Stimulated activated naive B cell treated with anti-CD40 and anti-IgM and Interleukin-4, amounts not matched to agents 10 μg/mL and 1 μg/mL and 100 μg/mL, for 72 hours (primary cell): Measurements from ENCODE around the gene TRIM31.

ENCODE experiments used
- ATAC-seq, 2 donors: fragments of 150-1000 bp; cut with Tn5 transposase; replicated peaks; 2 replicates each; pipeline ENCODE4 v1.10.0; 2021; ENCODE audit warnings: moderate library complexity in 1 of 2
- DNase-seq: peaks from one replicate; pipeline ENCODE4 v3.0.0; 2021
- H3K27ac Mint-ChIP-seq: one replicate; pipeline ENCODE4 v1.8.0; 2022; ENCODE audit warnings: mild to moderate bottlenecking, mixed read lengths
- H3K27me3 Mint-ChIP-seq, 2 donors: one replicate each; pipeline ENCODE4 v1.8.0; 2022; ENCODE audit warnings: mixed read lengths in 2 of 2
- H3K36me3 Mint-ChIP-seq, 2 donors: one replicate each; pipeline ENCODE4 v1.8.0; 2022; ENCODE audit warnings: mixed read lengths in 2 of 2, mild to moderate bottlenecking in 1 of 2
- H3K4me1 Mint-ChIP-seq, 2 donors: one replicate each; pipeline ENCODE4 v1.8.0; 2022; ENCODE audit warnings: mixed read lengths in 2 of 2, mild to moderate bottlenecking in 1 of 2
- H3K4me3 Mint-ChIP-seq, 2 donors: one replicate each; pipeline ENCODE4 v1.8.0; 2022; ENCODE audit warnings: mild to moderate bottlenecking in 2 of 2, mixed read lengths in 2 of 2, moderate library complexity in 1 of 2
- H3K9me3 Mint-ChIP-seq, 2 donors: one replicate each; pipeline ENCODE4 v1.8.0; 2022; ENCODE audit warnings: mixed read lengths in 2 of 2, mild to moderate bottlenecking in 1 of 2

The TRIM31 gene

GRCh38 chr6:30112402-30112994, 392 bp downstream of the TRIM31 start:
- Mint-ChIP-seq H3K9me3 (no peaks in the 10 kb centered on the region), H3K36me3 (no peaks in the 10 kb centered on the region), H3K27me3 (peaks cover 38 to 39% of the 10 kb centered on the region in 2 donors), H3K27ac (no peak overlapping the region), H3K4me1 (peaks cover 13 to 32% of the 10 kb centered on the region in 2 donors), H3K4me3 (peak overlapping the region in 1 of 2 donors; percentile 35)
- DNase-seq, result no peak
- peak; percentile 42 to 51 for ATAC-seq

- Mint-ChIP-seq H3K36me3 (no peaks in the 10 kb centered on the region), H3K27me3 (peaks cover 39 to 47% of the 10 kb centered on the region in 2 donors), H3K4me3 (no peak overlapping the region), H3K9me3 (no peaks in the 10 kb centered on the region), H3K4me1 (peaks cover 13 to 32% of the 10 kb centered on the region in 2 donors), H3K27ac (no peak overlapping the region)
- ATAC-seq (no peak), DNase-seq (no peak)
Measured at GRCh38 chr6:30111266-30111856, 1.5 kb downstream of the TRIM31 start.

- no peak for ATAC-seq
- Mint-ChIP-seq H3K4me3 (no peak overlapping the region), H3K27ac (no peak overlapping the region), H3K36me3 (no peaks in the 10 kb centered on the region), H3K4me1 (peaks cover 34 to 45% of the 10 kb centered on the region in 2 donors), H3K27me3 (peaks cover 49 to 59% of the 10 kb centered on the region in 2 donors), H3K9me3 (no peaks in the 10 kb centered on the region)
- no peak for DNase-seq
Measured at GRCh38 chr6:30104661-30105060, 8.2 kb downstream of the TRIM31 start.

GRCh38 chr6:30103872-30104179, 9.1 kb downstream of the TRIM31 start:
- Mint-ChIP-seq H3K4me3 (peak overlapping the region; percentile 83 to 85), H3K4me1 (peaks cover 33 to 45% of the 10 kb centered on the region in 2 donors), H3K27me3 (peaks cover 54 to 63% of the 10 kb centered on the region in 2 donors), H3K36me3 (no peaks in the 10 kb centered on the region), H3K27ac (no peak overlapping the region), H3K9me3 (no peaks in the 10 kb centered on the region)
- no peak for DNase-seq
- ATAC-seq, result no peak

- no peak overlapping the region for H3K27ac Mint-ChIP-seq
- ATAC-seq, result peak; percentile 86 to 90
- no peaks in the 10 kb centered on the region for H3K36me3 Mint-ChIP-seq
- peak; percentile 74 for DNase-seq
- peak overlapping the region; percentile 83 to 85 for H3K4me3 Mint-ChIP-seq
- H3K27me3 Mint-ChIP-seq, result peaks cover 54 to 63% of the 10 kb centered on the region in 2 donors
- peaks cover 32 to 43% of the 10 kb centered on the region in 2 donors for H3K4me1 Mint-ChIP-seq
- H3K9me3 Mint-ChIP-seq, result no peaks in the 10 kb centered on the region
Measured at GRCh38 chr6:30102970-30103871, 9.7 kb downstream of the TRIM31 start.

- H3K27ac Mint-ChIP-seq, result no peak overlapping the region
- DNase-seq (no peak), ATAC-seq (peak; percentile 27 to 40)
- H3K4me1 Mint-ChIP-seq, result peaks cover 33 to 38% of the 10 kb centered on the region in 2 donors
- H3K27me3 Mint-ChIP-seq, result peaks cover 54 to 63% of the 10 kb centered on the region in 2 donors
- no peaks in the 10 kb centered on the region for H3K36me3 Mint-ChIP-seq
- H3K4me3 Mint-ChIP-seq, result peak overlapping the region; percentile 83 to 85
- H3K9me3 Mint-ChIP-seq, result no peaks in the 10 kb centered on the region
Measured at GRCh38 chr6:30102414-30102969, 10.4 kb downstream of the TRIM31 start.

GRCh38 chr6:30101444-30102413, 11.2 kb downstream of the TRIM31 start:
- Mint-ChIP-seq H3K9me3 (no peaks in the 10 kb centered on the region), H3K36me3 (no peaks in the 10 kb centered on the region), H3K4me3 (peak overlapping the region; percentile 68 to 81), H3K4me1 (peaks cover 35 to 38% of the 10 kb centered on the region in 2 donors), H3K27me3 (peaks cover 60 to 67% of the 10 kb centered on the region in 2 donors), H3K27ac (no peak overlapping the region)
- DNase-seq, result peak; percentile 35
- peak; percentile 55 to 62 for ATAC-seq

GRCh38 chr6:30100585-30101443, 12.1 kb downstream of the TRIM31 start:
- peak overlapping the region; percentile 68 to 81 for H3K4me3 Mint-ChIP-seq
- peaks cover 57 to 65% of the 10 kb centered on the region in 2 donors for H3K27me3 Mint-ChIP-seq
- no peak overlapping the region for H3K27ac Mint-ChIP-seq
- H3K4me1 Mint-ChIP-seq, result peaks cover 35 to 38% of the 10 kb centered on the region in 2 donors
- no peaks in the 10 kb centered on the region for H3K9me3 Mint-ChIP-seq
- H3K36me3 Mint-ChIP-seq, result no peaks in the 10 kb centered on the region
- DNase-seq, result no peak
- peak in 1 of 2 donors; percentile 4 for ATAC-seq

GRCh38 chr6:30100154-30100553, 12.7 kb downstream of the TRIM31 start:
- H3K4me1 Mint-ChIP-seq, result peaks cover 35 to 38% of the 10 kb centered on the region in 2 donors
- peak overlapping the region; percentile 7 for H3K27ac Mint-ChIP-seq
- DNase-seq (no peak), ATAC-seq (no peak)
- peaks cover 62 to 70% of the 10 kb centered on the region in 2 donors for H3K27me3 Mint-ChIP-seq
- H3K9me3 Mint-ChIP-seq, result no peaks in the 10 kb centered on the region
- H3K36me3 Mint-ChIP-seq, result no peaks in the 10 kb centered on the region
- H3K4me3 Mint-ChIP-seq, result peak overlapping the region; percentile 68 to 70

GRCh38 chr6:30097902-30098768, 14.8 kb downstream of the TRIM31 start:
- ATAC-seq (no peak), DNase-seq (no peak)
- Mint-ChIP-seq H3K27me3 (peaks cover 70 to 77% of the 10 kb centered on the region in 2 donors), H3K4me3 (no peak overlapping the region), H3K4me1 (peaks cover 31 to 32% of the 10 kb centered on the region in 2 donors), H3K9me3 (no peaks in the 10 kb centered on the region), H3K27ac (no peak overlapping the region), H3K36me3 (no peaks in the 10 kb centered on the region)

- no peak overlapping the region for H3K27ac Mint-ChIP-seq
- peaks cover 79 to 90% of the 10 kb centered on the region in 2 donors for H3K27me3 Mint-ChIP-seq
- ATAC-seq (no peak), DNase-seq (no peak)
- no peaks in the 10 kb centered on the region for H3K36me3 Mint-ChIP-seq
- no peak overlapping the region for H3K4me3 Mint-ChIP-seq
- H3K9me3 Mint-ChIP-seq, result no peaks in the 10 kb centered on the region
- peaks cover 18 to 25% of the 10 kb centered on the region in 2 donors for H3K4me1 Mint-ChIP-seq
Measured at GRCh38 chr6:30096829-30097228, 16.1 kb downstream of the TRIM31 start.
